GM19035 (cell line): ENCODE results near the gene TGFB2.
A peak's percentile ranks its signal among the peaks of the same experiment; 100 is the strongest.

Experiments
- ATAC-seq: cut with Tn5 transposase; IDR thresholded peaks from one replicate; pipeline ENCODE4 v1.9.1; 2021; ENCODE audit not compliant: unreplicated experiment

The TGFB2 gene

DNA sequence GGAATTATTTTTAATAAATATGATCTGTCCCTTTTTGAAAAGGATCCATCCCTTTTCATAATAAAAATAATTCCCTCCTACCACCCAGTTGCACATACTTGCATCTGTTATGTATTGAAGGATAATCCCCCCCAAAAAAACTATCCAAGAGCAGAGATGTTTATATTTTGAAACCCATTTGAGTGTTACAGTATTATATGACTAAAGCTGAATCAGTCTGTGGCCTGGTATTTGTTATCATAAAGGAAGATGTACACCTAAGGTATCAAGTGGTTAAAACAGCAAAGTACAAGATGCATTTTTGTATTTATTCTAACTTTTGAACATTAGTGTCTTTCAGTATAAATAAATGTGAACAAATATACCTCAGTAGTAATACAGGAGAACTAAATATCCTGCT is 12.7 kb upstream of the TGFB2 start:
- ATAC-seq, result no peak

DNA sequence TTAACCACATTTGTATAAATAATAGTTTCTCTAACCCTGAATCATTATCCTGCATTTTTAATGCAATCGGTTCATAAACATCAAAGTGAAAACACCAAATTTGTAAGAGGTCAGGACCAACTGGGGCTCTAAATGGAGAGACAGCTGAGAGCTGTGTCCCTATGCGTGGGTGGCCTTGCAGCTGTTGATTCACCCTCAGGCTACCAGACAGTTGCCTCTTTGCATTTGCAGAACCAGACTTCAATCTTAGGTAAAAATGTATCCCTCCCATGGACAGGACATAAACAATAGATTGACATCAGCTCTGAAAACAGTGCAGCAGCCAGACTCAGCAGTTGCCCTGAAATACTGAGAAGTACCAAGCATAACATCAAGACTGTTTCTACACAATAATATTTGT is 8.8 kb upstream of the TGFB2 start:
- no peak for ATAC-seq

DNA sequence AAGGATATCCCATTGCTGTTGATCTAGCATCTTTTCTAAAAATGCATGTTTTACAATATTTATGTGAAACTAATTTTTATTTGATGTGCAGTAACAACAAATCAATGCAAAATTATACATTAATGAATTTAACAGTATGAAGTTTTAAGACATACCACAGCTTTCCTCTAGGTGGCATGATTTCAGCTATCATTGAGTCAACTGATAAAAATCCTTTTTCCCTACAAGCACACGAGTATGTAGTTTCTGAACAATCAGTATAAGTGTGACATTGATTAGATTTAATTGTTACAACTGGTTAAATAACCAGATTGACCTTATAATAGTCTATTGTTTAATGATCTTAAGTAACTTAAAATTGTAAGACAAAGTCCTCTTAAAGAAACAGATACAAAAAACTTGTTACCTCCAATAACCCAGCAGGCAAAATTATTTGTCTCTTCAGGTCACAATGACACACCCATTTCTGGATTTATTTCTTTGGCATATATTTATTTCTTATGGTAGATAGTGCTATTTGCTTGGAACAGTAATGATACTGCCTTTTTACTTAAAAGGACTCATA is 5.8 kb upstream of the TGFB2 start:
- peak; percentile 60 for ATAC-seq

DNA sequence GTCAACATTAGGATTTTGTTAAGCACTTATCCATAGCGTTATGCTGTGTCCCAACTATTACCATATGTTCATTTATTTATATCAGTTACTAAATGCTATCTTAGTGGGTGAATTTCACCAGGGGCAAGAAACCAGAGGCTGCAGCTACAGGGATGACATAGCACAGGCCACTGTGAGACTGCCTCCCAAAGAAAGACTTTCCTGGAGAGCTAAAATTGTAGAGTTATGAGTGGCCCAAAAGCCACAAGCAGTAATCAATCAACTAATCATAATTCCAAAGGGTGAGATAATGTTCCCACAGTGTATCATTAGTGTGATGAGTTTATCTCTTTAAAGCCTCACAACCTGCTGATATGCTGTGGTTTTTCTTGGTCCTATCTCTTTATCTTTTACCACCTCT is 3.8 kb upstream of the TGFB2 start:
- no peak for ATAC-seq

DNA sequence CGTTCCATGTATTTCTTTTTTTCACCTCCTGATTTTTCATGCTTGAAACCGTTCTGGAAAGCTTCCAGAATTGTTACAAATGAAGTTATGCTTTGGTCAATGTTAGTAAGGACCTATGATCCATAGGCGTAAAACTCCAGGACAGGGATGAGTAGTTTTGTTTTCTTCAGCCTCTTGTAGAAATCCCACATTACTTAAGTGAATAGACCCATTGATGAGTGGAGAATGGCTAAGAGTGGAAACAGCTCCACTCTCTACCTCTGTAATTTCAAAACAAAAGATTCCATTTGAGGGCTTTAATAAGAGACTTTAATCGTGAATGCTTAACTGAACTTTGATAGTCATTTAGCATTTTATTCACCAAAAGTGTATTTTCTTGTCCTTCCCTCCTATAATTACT is 3.0 kb upstream of the TGFB2 start:
- ATAC-seq, result no peak

DNA sequence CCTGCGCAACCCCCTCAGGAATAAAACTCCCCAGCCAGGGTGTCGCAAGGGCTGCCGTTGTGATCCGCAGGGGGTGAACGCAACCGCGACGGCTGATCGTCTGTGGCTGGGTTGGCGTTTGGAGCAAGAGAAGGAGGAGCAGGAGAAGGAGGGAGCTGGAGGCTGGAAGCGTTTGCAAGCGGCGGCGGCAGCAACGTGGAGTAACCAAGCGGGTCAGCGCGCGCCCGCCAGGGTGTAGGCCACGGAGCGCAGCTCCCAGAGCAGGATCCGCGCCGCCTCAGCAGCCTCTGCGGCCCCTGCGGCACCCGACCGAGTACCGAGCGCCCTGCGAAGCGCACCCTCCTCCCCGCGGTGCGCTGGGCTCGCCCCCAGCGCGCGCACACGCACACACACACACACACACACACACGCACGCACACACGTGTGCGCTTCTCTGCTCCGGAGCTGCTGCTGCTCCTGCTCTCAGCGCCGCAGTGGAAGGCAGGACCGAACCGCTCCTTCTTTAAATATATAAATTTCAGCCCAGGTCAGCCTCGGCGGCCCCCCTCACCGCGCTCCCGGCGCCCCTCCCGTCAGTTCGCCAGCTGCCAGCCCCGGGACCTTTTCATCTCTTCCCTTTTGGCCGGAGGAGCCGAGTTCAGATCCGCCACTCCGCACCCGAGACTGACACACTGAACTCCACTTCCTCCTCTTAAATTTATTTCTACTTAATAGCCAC is 696 bp downstream of the TGFB2 start:
- ATAC-seq, result peak; percentile 54

DNA sequence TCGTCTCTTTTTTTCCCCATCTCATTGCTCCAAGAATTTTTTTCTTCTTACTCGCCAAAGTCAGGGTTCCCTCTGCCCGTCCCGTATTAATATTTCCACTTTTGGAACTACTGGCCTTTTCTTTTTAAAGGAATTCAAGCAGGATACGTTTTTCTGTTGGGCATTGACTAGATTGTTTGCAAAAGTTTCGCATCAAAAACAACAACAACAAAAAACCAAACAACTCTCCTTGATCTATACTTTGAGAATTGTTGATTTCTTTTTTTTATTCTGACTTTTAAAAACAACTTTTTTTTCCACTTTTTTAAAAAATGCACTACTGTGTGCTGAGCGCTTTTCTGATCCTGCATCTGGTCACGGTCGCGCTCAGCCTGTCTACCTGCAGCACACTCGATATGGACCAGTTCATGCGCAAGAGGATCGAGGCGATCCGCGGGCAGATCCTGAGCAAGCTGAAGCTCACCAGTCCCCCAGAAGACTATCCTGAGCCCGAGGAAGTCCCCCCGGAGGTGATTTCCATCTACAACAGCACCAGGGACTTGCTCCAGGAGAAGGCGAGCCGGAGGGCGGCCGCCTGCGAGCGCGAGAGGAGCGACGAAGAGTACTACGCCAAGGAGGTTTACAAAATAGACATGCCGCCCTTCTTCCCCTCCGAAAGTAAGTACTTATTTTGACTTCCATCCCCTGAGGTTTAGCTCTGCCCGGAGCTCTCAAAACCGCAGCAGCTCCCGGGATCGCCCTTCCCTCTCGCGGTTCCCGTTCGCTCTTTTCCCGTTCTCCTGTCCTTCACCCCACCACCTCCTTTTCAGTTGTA is 1.5 kb downstream of the TGFB2 start:
- ATAC-seq, result no peak

DNA sequence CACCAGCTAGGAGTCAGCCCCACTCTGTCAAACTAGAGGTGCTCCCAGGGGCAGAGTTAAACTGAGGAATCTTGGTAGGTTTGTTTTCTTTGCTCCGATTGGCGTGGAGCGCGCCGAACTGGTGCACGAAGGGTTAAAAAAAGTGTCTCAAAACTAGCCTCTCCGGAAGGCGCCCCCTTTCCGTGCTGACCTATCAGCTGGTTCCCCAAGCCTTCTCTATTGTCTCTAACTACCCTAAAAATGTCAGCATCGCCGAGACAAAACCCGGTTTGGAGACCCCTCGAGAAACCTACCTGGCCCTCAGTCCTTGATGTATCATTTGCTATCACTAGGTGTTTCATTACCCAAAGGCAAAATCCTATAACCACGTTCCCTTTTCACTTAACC is 2.2 kb downstream of the TGFB2 start:
- no peak for ATAC-seq

DNA sequence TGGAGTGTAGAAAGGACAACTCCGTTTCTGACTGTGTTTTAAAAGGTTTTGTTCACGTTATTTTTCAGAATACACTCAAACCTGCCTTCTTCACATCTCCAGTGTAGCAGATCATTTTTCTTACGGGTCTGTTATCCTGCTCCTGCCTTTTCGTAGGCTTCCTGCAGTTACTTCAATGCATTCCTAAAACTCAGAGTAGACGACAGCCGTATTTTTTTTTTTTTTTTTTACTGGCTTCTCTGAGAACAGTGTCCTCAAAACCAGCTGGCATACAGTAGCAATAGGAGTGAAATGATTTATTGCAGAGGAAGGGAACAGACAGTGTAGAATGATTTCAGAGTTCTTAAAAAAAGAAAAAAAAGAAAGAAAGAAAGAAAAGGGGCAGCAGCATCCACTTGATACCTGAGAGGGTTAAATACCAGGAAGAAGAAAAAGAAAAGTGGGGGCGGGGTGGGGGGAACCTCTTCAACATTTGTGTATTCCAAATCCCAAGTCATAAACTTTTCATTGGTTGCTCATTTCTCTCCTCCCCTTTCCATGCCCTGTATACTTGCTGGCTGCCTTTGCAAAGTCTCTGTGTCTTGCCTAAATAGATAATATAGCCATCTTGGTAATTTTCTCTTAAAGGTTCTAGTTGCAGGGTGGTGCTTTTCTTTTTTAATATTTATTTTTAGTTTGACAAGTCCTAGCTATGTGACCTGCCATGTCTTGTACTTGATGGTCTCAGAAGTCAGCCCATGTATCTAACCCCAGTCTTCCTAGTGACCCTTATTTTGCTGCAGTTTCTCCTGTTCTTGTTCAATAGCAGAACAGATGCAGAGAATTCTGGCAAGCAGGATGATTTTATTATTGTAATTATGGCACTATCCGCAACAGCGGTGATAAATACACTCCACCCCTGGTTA is 2.8 kb downstream of the TGFB2 start:
- ATAC-seq, result no peak

DNA sequence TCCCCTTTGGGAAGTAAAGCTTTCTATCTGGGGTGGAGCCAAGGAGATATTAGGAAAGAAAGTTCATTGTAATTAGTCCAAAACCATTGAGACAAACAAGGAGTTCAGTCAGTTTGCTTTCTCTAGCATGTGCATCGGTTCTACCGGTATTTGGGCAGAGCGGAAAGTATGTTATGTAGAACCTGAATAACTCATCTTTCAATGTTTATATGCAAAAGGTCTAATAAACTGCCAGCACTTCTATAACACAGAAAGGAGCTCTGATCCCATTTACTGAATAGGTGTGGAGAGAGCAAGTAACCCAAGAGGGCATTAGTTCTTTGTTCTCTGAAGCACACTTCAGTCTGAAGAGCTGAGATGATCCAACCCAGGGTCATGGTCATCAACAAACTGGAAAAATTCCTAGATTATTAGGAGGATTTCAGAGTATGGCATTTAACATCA is 3.5 kb downstream of the TGFB2 start:
- ATAC-seq, result no peak

DNA sequence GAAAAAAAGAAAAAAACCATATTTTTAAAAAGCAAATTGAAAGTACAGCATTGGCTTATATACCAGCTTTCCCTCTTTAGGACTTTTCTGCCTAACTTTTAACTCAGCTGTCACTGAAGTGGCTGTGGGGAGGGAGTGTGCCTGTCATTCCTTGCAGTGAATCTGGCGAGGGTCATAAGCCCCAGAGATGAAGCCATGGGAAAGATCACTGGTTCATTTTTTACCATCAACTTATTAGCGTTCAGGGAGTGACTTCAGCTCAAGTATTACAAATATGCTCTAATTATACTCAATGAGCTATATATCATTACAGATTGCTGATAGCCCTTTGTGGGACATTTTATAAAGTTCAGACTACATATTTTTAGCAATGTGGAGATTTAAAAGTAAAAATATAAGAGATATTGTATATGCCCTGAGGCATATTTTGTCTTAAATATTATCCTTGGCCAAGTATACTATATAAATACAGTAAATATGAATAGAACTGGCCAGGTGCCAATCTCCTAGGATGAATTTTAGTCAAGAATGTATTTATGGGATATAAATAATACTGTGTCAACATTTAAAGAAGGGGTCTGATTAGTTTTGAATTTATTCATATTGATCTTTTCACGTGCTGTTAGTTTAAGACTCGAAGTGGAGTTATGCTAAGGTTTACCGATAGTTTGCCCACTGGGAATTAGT is 4.4 kb downstream of the TGFB2 start:
- ATAC-seq, result no peak

DNA sequence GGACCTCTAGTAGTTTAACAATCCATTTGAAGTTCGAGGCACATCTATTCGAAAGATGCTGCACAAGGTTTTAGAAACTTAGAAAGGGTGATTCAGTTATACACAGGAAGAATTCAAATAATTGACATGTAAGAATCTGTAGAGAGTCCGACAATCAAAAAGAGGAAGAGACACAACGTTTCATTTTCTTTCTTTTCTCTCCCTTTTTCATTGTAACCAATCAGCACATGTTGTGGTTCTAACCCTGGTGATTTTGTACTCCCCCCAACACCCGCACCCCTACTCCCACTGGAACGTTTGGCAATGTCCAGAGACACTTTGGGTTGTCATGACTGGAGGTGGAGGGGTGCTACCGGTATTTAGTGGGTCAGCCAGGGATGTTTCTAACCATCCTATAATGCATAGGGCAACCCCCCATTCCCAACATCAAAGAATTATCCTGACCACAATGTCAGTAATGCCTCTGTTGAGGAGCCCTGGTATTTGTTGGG is 4.9 kb downstream of the TGFB2 start:
- no peak for ATAC-seq

DNA sequence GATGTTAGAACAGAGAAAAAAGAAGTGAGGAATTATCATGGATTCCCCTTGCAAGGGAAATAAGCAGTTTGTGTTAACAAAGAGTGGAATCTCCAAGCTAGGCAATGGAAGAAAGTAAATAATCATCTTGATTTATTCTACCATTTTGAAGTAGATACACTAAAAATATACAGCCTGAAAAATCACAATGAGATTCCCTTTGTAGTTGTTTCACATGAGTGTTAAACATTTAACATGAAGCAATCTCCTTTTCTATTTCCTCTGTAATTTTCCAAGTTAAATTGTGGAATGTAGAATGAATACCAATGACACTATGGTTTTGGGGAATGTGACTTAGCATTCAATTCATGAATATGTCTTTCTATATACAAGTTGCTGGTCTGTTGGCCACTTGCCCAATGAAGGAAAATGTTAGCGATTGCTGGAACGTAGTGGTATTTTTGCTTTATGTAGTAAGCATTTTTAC is 5.7 kb downstream of the TGFB2 start:
- ATAC-seq, result no peak

DNA sequence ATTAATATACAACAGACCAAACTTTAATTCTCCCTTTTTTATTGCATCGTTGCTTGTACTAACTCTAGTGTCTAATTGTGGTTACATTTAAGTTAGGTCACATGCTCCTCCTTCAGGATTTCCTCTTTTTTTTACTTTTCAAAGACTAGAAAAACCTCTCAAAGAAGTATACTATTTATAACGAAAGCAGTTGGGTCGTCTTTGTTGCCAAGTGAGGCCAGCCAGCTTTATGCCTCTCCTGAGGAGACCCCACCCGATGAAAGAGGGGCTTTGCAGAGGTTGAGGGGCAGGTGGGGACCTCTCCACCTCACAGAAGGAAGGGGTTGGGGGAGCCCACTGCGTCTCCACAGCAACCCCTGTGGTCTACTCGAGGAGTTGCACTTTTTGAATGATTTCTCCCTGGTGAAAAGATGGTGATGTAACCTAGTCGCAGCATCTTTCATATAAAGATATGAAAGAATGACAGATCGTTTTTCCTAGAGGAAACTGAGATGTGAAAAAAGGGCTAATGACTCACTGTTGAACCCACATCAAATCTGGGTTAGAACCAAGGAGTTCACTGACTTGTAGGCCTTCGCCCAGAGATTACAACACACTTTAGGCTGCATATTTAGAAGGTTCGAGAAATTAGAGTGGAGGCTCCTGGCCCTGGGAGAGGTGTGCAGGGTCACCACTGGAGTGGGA is 6.4 kb downstream of the TGFB2 start:
- ATAC-seq, result peak; percentile 72

DNA sequence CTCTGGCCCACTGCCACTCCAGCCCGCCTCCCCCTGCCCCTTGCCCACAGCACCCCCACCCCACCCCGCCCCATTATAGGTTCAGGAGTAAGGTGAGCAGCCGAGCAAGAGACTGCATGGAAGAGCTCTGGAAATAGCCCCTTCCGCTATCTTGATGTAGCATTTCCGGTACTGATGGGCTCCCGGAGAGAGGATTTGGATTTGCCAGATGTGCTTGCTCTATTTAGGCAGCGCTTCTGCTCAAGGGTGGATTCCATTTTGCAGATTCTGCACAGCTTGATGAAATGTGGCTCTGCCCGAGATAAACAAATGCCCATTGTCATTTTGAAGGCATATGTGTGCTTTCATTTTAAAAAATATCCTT is 6.9 kb downstream of the TGFB2 start:
- no peak for ATAC-seq

DNA sequence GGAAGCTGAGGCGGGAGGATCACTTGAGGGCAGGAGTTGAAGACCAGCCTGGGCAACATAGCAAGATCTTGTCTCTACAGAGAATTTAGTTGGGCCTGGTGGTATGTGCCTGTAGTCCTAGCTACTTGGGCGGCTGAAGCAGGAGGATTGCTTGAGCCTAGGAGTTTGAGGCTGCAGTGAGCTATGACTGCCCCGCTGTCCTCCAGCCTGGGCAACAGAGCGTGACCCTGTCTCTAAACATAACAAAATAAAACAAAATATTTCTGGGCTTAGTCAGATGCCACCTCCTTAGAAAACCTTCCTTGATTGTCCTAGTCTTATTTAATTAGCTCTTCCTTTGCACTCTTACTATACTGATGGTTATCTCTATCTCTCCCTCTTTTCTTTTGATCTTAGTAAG is 8.5 kb downstream of the TGFB2 start:
- no peak for ATAC-seq

DNA sequence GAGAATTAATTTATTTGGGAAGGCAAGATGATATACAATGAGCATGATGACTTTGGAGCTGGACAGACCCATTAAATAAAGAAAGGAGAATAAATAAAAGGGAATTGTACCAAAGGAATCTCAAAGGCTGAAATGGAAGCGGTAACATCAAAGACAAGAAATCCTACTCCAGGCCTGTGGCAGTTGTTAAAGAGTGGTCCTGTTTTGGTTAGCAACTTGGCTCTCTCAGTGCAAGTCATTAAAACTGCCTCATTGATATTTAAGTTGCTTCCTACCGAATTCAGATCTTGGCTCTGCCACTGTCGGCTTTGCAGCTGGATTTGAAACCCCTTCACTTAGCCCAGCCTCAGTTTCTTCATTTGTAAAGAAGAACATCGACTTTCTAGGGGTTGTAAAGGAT is 10.1 kb downstream of the TGFB2 start:
- no peak for ATAC-seq

DNA sequence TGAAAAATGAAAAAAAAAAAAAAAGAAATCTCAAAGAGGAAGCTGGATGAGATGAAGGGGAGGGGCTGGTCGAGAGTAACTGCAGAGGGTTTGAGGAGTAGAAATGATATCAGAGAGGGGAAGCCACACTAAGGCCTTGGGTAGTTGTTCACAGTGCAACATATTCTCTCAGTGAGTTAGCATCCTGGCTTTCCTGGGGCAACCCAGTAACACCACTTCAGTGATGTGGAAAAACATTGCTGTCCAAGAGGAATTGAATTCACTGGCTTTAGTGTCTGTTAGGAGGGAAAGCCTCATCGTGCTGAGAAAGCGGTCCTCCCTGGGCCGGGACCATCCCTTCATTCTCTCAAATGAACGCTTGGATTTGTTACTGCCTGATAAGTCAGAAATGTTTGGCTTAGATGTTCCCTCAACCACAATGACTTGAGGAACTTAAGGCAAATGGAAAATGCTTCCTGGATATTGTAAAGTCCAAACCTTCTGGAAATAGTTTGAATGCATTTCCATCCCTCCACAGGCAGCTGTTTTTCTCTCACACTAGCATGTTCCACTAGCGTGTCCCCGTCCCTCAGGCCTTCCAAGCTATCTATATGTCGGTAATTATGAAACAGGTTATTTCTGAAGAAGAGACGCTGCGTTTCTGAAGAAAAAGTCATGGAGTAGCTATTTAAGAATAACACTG is 12.2 kb downstream of the TGFB2 start:
- ATAC-seq, result no peak

DNA sequence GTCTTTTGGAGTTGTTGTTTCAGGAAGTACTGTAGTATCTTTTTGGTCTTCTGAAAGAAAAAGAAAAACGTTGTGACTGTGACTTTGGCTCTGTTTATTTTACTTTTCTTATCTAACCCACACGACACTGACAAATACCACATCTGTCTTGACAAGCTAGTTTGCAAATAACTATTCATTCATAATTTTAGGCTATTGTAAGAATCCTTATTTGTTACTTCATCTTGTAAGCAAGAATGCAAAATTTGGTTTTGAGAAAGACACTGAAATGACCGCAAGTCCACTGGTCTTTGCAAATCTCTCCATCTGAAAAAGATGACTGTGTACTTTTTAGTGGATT is 12.7 kb downstream of the TGFB2 start:
- ATAC-seq, result no peak
